ENCODE results near the gene C1orf159. TPM values are rescaled to one million over a fixed set of nuclear protein-coding genes. Genes with fewer than 3 reads are reported as not detected.

Gene C1orf159
- total and polyA plus RNA-seq, 10 of the 15 experiments (the other 5 are each of a cell fraction or from before 2014, with no cell fraction given), result 0.11 to 23.4 (median 8.0) TPM

- TF ChIP-seq, protein P1, sequence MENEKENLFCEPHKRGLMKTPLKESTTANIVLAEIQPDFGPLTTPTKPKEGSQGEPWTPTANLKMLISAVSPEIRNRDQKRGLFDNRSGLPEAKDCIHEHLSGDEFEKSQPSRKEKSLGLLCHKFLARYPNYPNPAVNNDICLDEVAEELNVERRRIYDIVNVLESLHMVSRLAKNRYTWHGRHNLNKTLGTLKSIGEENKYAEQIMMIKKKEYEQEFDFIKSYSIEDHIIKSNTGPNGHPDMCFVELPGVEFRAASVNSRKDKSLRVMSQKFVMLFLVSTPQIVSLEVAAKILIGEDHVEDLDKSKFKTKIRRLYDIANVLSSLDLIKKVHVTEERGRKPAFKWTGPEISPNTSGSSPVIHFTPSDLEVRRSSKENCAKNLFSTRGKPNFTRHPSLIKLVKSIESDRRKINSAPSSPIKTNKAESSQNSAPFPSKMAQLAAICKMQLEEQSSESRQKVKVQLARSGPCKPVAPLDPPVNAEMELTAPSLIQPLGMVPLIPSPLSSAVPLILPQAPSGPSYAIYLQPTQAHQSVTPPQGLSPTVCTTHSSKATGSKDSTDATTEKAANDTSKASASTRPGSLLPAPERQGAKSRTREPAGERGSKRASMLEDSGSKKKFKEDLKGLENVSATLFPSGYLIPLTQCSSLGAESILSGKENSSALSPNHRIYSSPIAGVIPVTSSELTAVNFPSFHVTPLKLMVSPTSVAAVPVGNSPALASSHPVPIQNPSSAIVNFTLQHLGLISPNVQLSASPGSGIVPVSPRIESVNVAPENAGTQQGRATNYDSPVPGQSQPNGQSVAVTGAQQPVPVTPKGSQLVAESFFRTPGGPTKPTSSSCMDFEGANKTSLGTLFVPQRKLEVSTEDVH (IDR thresholded peaks at IDR 0.05; ENCODE audit: low read depth, partially characterized antibody), result peak; percentile 65
- no peak for TF ChIP-seq ZNF207 (IDR thresholded peaks at IDR 0.05; ENCODE audit: borderline replicate concordance)
- TF ChIP-seq IKZF2 (IDR thresholded peaks at IDR 0.05), result no peak; a peak in 1 of 4 replicates
- TF ChIP-seq, protein P2, sequence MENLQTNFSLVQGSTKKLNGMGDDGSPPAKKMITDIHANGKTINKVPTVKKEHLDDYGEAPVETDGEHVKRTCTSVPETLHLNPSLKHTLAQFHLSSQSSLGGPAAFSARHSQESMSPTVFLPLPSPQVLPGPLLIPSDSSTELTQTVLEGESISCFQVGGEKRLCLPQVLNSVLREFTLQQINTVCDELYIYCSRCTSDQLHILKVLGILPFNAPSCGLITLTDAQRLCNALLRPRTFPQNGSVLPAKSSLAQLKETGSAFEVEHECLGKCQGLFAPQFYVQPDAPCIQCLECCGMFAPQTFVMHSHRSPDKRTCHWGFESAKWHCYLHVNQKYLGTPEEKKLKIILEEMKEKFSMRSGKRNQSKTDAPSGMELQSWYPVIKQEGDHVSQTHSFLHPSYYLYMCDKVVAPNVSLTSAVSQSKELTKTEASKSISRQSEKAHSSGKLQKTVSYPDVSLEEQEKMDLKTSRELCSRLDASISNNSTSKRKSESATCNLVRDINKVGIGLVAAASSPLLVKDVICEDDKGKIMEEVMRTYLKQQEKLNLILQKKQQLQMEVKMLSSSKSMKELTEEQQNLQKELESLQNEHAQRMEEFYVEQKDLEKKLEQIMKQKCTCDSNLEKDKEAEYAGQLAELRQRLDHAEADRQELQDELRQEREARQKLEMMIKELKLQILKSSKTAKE (IDR thresholded peaks at IDR 0.05; ENCODE audit: low read depth, poor library complexity, severe bottlenecking), result no peak
- no peak for TF ChIP-seq SIX5 (IDR thresholded peaks at IDR 0.05; ENCODE audit: low read depth, low read length, severe bottlenecking)
- no peak for TF ChIP-seq E4F1 (IDR thresholded peaks at IDR 0.05; ENCODE audit: borderline replicate concordance, partially characterized antibody)
- no peak for TF ChIP-seq RCOR1 (conservative IDR thresholded peaks at IDR 0.05; ENCODE audit: low read depth, low read length)
- TF ChIP-seq SP1 (IDR thresholded peaks at IDR 0.05; ENCODE audit: low read depth, low read length), result peak; percentile 90
- TF ChIP-seq PML (IDR thresholded peaks at IDR 0.05; ENCODE audit: low read length), result no peak
- no peak for TF ChIP-seq POLR2A (IDR thresholded peaks at IDR 0.05; ENCODE audit: low read depth, low read length)
- TF ChIP-seq CHD4 (IDR thresholded peaks at IDR 0.05), result no peak
- TF ChIP-seq NFIC (IDR thresholded peaks at IDR 0.05; ENCODE audit: low read depth, low read length), result no peak
- TF ChIP-seq, protein P3, sequence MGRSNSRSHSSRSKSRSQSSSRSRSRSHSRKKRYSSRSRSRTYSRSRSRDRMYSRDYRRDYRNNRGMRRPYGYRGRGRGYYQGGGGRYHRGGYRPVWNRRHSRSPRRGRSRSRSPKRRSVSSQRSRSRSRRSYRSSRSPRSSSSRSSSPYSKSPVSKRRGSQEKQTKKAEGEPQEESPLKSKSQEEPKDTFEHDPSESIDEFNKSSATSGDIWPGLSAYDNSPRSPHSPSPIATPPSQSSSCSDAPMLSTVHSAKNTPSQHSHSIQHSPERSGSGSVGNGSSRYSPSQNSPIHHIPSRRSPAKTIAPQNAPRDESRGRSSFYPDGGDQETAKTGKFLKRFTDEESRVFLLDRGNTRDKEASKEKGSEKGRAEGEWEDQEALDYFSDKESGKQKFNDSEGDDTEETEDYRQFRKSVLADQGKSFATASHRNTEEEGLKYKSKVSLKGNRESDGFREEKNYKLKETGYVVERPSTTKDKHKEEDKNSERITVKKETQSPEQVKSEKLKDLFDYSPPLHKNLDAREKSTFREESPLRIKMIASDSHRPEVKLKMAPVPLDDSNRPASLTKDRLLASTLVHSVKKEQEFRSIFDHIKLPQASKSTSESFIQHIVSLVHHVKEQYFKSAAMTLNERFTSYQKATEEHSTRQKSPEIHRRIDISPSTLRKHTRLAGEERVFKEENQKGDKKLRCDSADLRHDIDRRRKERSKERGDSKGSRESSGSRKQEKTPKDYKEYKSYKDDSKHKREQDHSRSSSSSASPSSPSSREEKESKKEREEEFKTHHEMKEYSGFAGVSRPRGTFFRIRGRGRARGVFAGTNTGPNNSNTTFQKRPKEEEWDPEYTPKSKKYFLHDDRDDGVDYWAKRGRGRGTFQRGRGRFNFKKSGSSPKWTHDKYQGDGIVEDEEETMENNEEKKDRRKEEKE (IDR thresholded peaks at IDR 0.05), result no peak
- TF ChIP-seq HDAC6 (IDR thresholded peaks at IDR 0.05; ENCODE audit: unreplicated experiment), result no peak
- TF ChIP-seq ZBTB4 (CRISPR knock-in tag; IDR thresholded peaks at IDR 0.05), result no peak
- TF ChIP-seq RAD51 (IDR thresholded peaks at IDR 0.05), result no peak
- no peak for TF ChIP-seq RBBP5 (conservative IDR thresholded peaks at IDR 0.05)
Measured at GRCh38 chr1:1033009-1033587, 82.8 kb downstream of the C1orf159 start (continued).

All from GM12878 (cell line).